ENCODE measurements around the gene PGA4. TPM values are rescaled to one million over a fixed set of nuclear protein-coding genes. Genes with fewer than 3 reads are reported as not detected.
"Not testable (repeated sequence)": the region's sequence is repeated elsewhere in the genome, so short reads cannot be mapped to it uniquely, and the experiment has no call there.

PGA4 gene
- total RNA-seq, 2 experiments from 2014 or later: not detected

- not testable (repeated sequence) for ATAC-seq (ENCODE audit: poor library complexity)
These were observed 17.6 kb upstream of the PGA4 start for GRCh38 chr11:61204502-61205059.

GRCh38 chr11:61207636-61208310 lies 14.4 kb upstream of the PGA4 start:
- POLR2A ChIA-PET; H3K4me3 ChIP-seq (ENCODE audit: low read length); H3K4me1 Mint-ChIP-seq (ENCODE audit: low read depth); H3K9me3 ChIP-seq (ENCODE audit: control insufficient read depth in 1 of 2, insufficient read depth in 1 of 2, low read length in 2 of 2); ATAC-seq (ENCODE audit: poor library complexity); H3K27ac Mint-ChIP-seq; H3K27me3 Mint-ChIP-seq; H3K36me3 ChIP-seq (ENCODE audit: insufficient read depth, low read length); H3K4me1 ChIP-seq (ENCODE audit: insufficient read depth, low read length); H3K4me3 Mint-ChIP-seq; H3K27ac ChIP-seq (ENCODE audit: low read depth in 1 of 2, low read length in 2 of 2); DNase-seq; H3K36me3 Mint-ChIP-seq (ENCODE audit: low read depth); CTCF ChIA-PET; H3K9me3 Mint-ChIP-seq; H3K27me3 ChIP-seq (ENCODE audit: control insufficient read depth in 1 of 2, insufficient read depth in 2 of 2, low read length in 2 of 2): not testable (repeated sequence)
- intact Hi-C loops (cut with DNase I, micrococcal nuclease): loop anchor here in 1 of 2 experiments (10.0 kb wide), 1 partner anchor 67 kb away; no protein-coding TSS in a partner anchor

More at GRCh38 chr11:61204502-61205059, 17.6 kb upstream of the PGA4 start:
- H3K9me3 Mint-ChIP-seq; POLR2A ChIA-PET; H3K27ac ChIP-seq (ENCODE audit: low read depth in 1 of 2, low read length in 2 of 2); DNase-seq; H3K27me3 ChIP-seq (ENCODE audit: control insufficient read depth in 1 of 2, insufficient read depth in 2 of 2, low read length in 2 of 2); H3K4me1 Mint-ChIP-seq (ENCODE audit: low read depth); H3K36me3 Mint-ChIP-seq (ENCODE audit: low read depth); H3K4me3 Mint-ChIP-seq; CTCF ChIA-PET; H3K9me3 ChIP-seq (ENCODE audit: control insufficient read depth in 1 of 2, insufficient read depth in 1 of 2, low read length in 2 of 2); H3K36me3 ChIP-seq (ENCODE audit: insufficient read depth, low read length); H3K27ac Mint-ChIP-seq; H3K4me3 ChIP-seq (ENCODE audit: low read length); H3K4me1 ChIP-seq (ENCODE audit: insufficient read depth, low read length): not testable (repeated sequence)
- intact Hi-C loops (cut with DNase I, micrococcal nuclease): loop anchor here in 1 of 2 experiments (10.0 kb wide), 1 partner anchor 70 kb away; no protein-coding TSS in a partner anchor
- H3K27me3 Mint-ChIP-seq: peaks cover 11% of the 10 kb centered on the region

- CTCF ChIA-PET; ATAC-seq (ENCODE audit: poor library complexity); H3K27ac ChIP-seq (ENCODE audit: low read depth in 1 of 2, low read length in 2 of 2); H3K4me3 Mint-ChIP-seq; H3K4me3 ChIP-seq (ENCODE audit: low read length); H3K4me1 ChIP-seq (ENCODE audit: insufficient read depth, low read length); H3K27me3 ChIP-seq (ENCODE audit: control insufficient read depth in 1 of 2, insufficient read depth in 2 of 2, low read length in 2 of 2); H3K9me3 ChIP-seq (ENCODE audit: control insufficient read depth in 1 of 2, insufficient read depth in 1 of 2, low read length in 2 of 2); H3K27ac Mint-ChIP-seq; H3K36me3 ChIP-seq (ENCODE audit: insufficient read depth, low read length); POLR2A ChIA-PET; H3K9me3 Mint-ChIP-seq; H3K4me1 Mint-ChIP-seq (ENCODE audit: low read depth); DNase-seq; intact Hi-C loops (cut with DNase I, micrococcal nuclease); H3K27me3 Mint-ChIP-seq; H3K36me3 Mint-ChIP-seq (ENCODE audit: low read depth): not testable (repeated sequence)
These were observed 11.5 kb upstream of the PGA4 start for GRCh38 chr11:61210629-61211028.

GRCh38 chr11:61211327-61211952 lies 10.7 kb upstream of the PGA4 start:
- CTCF ChIA-PET; H3K36me3 ChIP-seq (ENCODE audit: insufficient read depth, low read length); H3K9me3 ChIP-seq (ENCODE audit: control insufficient read depth in 1 of 2, insufficient read depth in 1 of 2, low read length in 2 of 2); H3K27me3 ChIP-seq (ENCODE audit: control insufficient read depth in 1 of 2, insufficient read depth in 2 of 2, low read length in 2 of 2); H3K36me3 Mint-ChIP-seq (ENCODE audit: low read depth); POLR2A ChIA-PET; H3K4me3 ChIP-seq (ENCODE audit: low read length); H3K4me3 Mint-ChIP-seq; H3K27ac Mint-ChIP-seq; H3K27me3 Mint-ChIP-seq; DNase-seq; intact Hi-C loops (cut with DNase I, micrococcal nuclease); H3K27ac ChIP-seq (ENCODE audit: low read depth in 1 of 2, low read length in 2 of 2); H3K4me1 Mint-ChIP-seq (ENCODE audit: low read depth); H3K4me1 ChIP-seq (ENCODE audit: insufficient read depth, low read length); ATAC-seq (ENCODE audit: poor library complexity); H3K9me3 Mint-ChIP-seq: not testable (repeated sequence)

DNA sequence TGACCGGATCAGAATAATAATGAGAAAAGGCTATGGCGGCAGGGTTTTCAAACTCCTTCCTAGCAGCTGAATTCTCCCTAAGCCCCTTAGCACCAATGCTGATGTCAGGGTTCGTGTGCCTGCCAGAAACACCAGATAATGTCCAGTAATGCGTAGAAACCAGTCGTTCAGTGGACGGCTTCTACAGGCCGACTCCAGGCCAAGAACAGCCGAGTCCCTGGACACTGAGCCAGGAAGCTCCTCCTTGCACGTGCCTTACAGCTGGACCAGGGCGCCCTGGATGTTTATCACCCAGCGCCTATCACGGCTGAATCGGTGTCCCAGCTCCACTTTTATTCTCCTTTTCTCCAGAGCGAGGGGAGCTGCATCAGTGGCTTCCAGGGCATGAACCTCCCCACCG lies 9.9 kb upstream of the PGA4 start:
- POLR2A ChIA-PET; H3K27ac Mint-ChIP-seq; ATAC-seq (ENCODE audit: poor library complexity); H3K4me1 ChIP-seq (ENCODE audit: insufficient read depth, low read length); H3K4me3 Mint-ChIP-seq; H3K36me3 Mint-ChIP-seq (ENCODE audit: low read depth); H3K27me3 Mint-ChIP-seq; H3K4me3 ChIP-seq (ENCODE audit: low read length); H3K27me3 ChIP-seq (ENCODE audit: control insufficient read depth in 1 of 2, insufficient read depth in 2 of 2, low read length in 2 of 2); H3K9me3 Mint-ChIP-seq; intact Hi-C loops (cut with DNase I, micrococcal nuclease); H3K27ac ChIP-seq (ENCODE audit: low read depth in 1 of 2, low read length in 2 of 2); CTCF ChIA-PET; H3K9me3 ChIP-seq (ENCODE audit: control insufficient read depth in 1 of 2, insufficient read depth in 1 of 2, low read length in 2 of 2); H3K36me3 ChIP-seq (ENCODE audit: insufficient read depth, low read length); H3K4me1 Mint-ChIP-seq (ENCODE audit: low read depth); DNase-seq: not testable (repeated sequence)

GRCh38 chr11:61213711-61214324 lies 8.3 kb upstream of the PGA4 start:
- H3K36me3 ChIP-seq (ENCODE audit: insufficient read depth, low read length); DNase-seq; H3K4me3 ChIP-seq (ENCODE audit: low read length); H3K9me3 ChIP-seq (ENCODE audit: control insufficient read depth in 1 of 2, insufficient read depth in 1 of 2, low read length in 2 of 2); CTCF ChIA-PET; H3K4me1 Mint-ChIP-seq (ENCODE audit: low read depth); H3K4me3 Mint-ChIP-seq; H3K27ac Mint-ChIP-seq; ATAC-seq (ENCODE audit: poor library complexity); H3K4me1 ChIP-seq (ENCODE audit: insufficient read depth, low read length); intact Hi-C loops (cut with DNase I, micrococcal nuclease); H3K27ac ChIP-seq (ENCODE audit: low read depth in 1 of 2, low read length in 2 of 2); POLR2A ChIA-PET; H3K27me3 Mint-ChIP-seq; H3K36me3 Mint-ChIP-seq (ENCODE audit: low read depth); H3K9me3 Mint-ChIP-seq; H3K27me3 ChIP-seq (ENCODE audit: control insufficient read depth in 1 of 2, insufficient read depth in 2 of 2, low read length in 2 of 2): not testable (repeated sequence)

- POLR2A ChIA-PET; ATAC-seq (ENCODE audit: poor library complexity): not testable (repeated sequence)
These were observed 3.8 kb upstream of the PGA4 start for GRCh38 chr11:61218306-61218705.

More at GRCh38 chr11:61218306-61218705, 3.8 kb upstream of the PGA4 start:
- DNase-seq; H3K4me3 ChIP-seq (ENCODE audit: low read length); H3K27me3 Mint-ChIP-seq; H3K4me3 Mint-ChIP-seq; H3K27me3 ChIP-seq (ENCODE audit: control insufficient read depth in 1 of 2, insufficient read depth in 2 of 2, low read length in 2 of 2); CTCF ChIA-PET; H3K36me3 Mint-ChIP-seq (ENCODE audit: low read depth); H3K27ac Mint-ChIP-seq; H3K36me3 ChIP-seq (ENCODE audit: insufficient read depth, low read length); intact Hi-C loops (cut with DNase I, micrococcal nuclease); H3K9me3 Mint-ChIP-seq; H3K9me3 ChIP-seq (ENCODE audit: control insufficient read depth in 1 of 2, insufficient read depth in 1 of 2, low read length in 2 of 2); H3K4me1 ChIP-seq (ENCODE audit: insufficient read depth, low read length); H3K27ac ChIP-seq (ENCODE audit: low read depth in 1 of 2, low read length in 2 of 2); H3K4me1 Mint-ChIP-seq (ENCODE audit: low read depth): not testable (repeated sequence)

Data from CD4-positive, alpha-beta T cell (primary cell).